Heart right ventricle (tissue), 16 donors: ENCODE data around the gene CTNS. TPM values are rescaled to one million over a fixed set of nuclear protein-coding genes. Genes with fewer than 3 reads are reported as not detected.

Experiments
- ATAC-seq, 8 donors: fragments of 200-7000 bp; cut with Tn5 transposase; one replicate each; pipeline ENCODE4 v1.9.1; 2020; ENCODE audit warnings: mild to moderate bottlenecking in 8 of 8, moderate library complexity in 8 of 8, moderate number of reproducible peaks in 1 of 8
- DNase-seq, 2 donors: peaks; one replicate each; pipeline ENCODE4 v3.0.0-alpha.2; 2020
- H3K27ac ChIP-seq, 10 donors: fragments of 200-600 bp; sonication (generic) in 2 of 10; one replicate each; pipeline versions ENCODE4 v1.5.0 to v1.8.0; 2020 to 2022; ENCODE audit warnings: mild to moderate bottlenecking in 3 of 10
- H3K27me3 ChIP-seq, 7 donors: fragments of 200-600 bp; one replicate each; pipeline ENCODE4 v1.8.0; 2021 to 2022; ENCODE audit warnings: mild to moderate bottlenecking in 2 of 7
- H3K36me3 ChIP-seq, 9 donors: fragments of 200-600 bp; sonication (generic) in 1 of 9; one replicate each; pipeline versions ENCODE4 v1.5.0 to v1.8.0; 2020 to 2022; ENCODE audit warnings: mild to moderate bottlenecking in 2 of 9
- H3K4me1 ChIP-seq, 9 donors: fragments of 200-600 bp; sonication (generic) in 1 of 9; one replicate each; pipeline versions ENCODE4 v1.5.0 to v1.8.0; 2020 to 2022; ENCODE audit warnings: mild to moderate bottlenecking in 4 of 9
- H3K4me3 ChIP-seq, 10 donors: fragments of 200-600 bp; sonication (generic) in 2 of 10; one replicate each; pipeline versions ENCODE4 v1.5.0 to v1.8.0; 2020 to 2022; ENCODE audit warnings: mild to moderate bottlenecking in 7 of 10, moderate library complexity in 2 of 10
- H3K9me3 ChIP-seq, 11 donors: fragments of 200-600 bp in 10 of 11; sonication (generic) in 2 of 11; one replicate each; pipeline versions ENCODE4 v1.5.0 to v1.8.0; 2013 to 2022; ENCODE audit warnings: mild to moderate bottlenecking in 2 of 11, control low read depth in 1 of 11, moderate library complexity in 1 of 11
- WGBS, 2 donors: extraction: QIAGEN DNeasy Blood & Tissue Kit; methylation state at CpG; one replicate each; pipeline ENCODE4 v1.1.7; 2013; ENCODE audit warnings: inconsistent platforms in 1 of 2; 5-methylcytosine and 5-hydroxymethylcytosine counted together
- intact Hi-C, 10 donors: fragments of 100-400 bp; cut with DNase I; formaldehyde crosslinking; loops; one replicate each; pipeline versions ENCODE4 v1.11.1 to v1.14.2; 2022
- polyA plus RNA-seq, 2 donors: library from polyadenylated mRNA; stranded (reverse); fragments of 200-250 nt; gene quantifications; one replicate each; pipeline ENCODE4 v1.2.3, GENCODE V29; 2013
- total RNA-seq, 10 donors: library from RNA; stranded (reverse); fragmentation: NEBNext Ultra II Directional in 3 of 10; extraction: Animal tissue kit (Norgen Biotek cat#: 25700) in 3 of 10; gene quantifications; one replicate each; pipeline versions ENCODE4 v1.2.1 to v1.2.4, GENCODE V29; 2021 to 2023
- TF ChIP-seq, protein P1 (sequence below), 9 donors: fragments of 200-600 bp; sonication (generic) in 2 of 9; IDR thresholded peaks; one replicate each; pipeline versions ENCODE4 v1.5.0 to v1.8.0; 2021 to 2022; ENCODE audit warnings: antibody characterized with exemption in 9 of 9, mild to moderate bottlenecking in 5 of 9, moderate library complexity in 1 of 9
- donor health status: Arrhythmogenic right ventricular cardiomyopathy.
- donor health status: ischemic (EF 13 %, LVEDD 7.1; RV severe dilation, severe dysfunction).
- donor health status: healthy with polysubstance abuse.
- donor health status: DM: no; HTN: yes; CAD: no.
- donor health status: DM: no; HTN: no; CAD: no.
- donor health status: ischemic (EF 25% LVEDD 6.9; RV normal size, moderate dysfunction).
- donor health status: ischemic (EF 25% LVEDD 5.7; RV mildly dilated, moderate dysfunction).
- donor health status: healthy.
- donor health status: DM: yes; HTN: yes; CAD: no.
- donor health status: Ischemic cardiomyopathy.
- donor health status: ischemic (EF 35%, LVEDD 5.7; RV mildly dilated, moderate dysfunction).
- donor health status: nonischemic (EF 11% LVEDD 7.7; RV severe dilation, severe dysfunction).
- donor health status: DM: yes; HTN: yes; CAD: no.
- donor health status: PGD.
- donor health status: ischemic (EF 29% LVEDD 5.4; RV normal size, mild dysfunction).
- donor health status: nonischemic (EF 23%, LVEDD 6.1; RV moderate dilation, normal function).

Gene CTNS
- total and polyA plus RNA-seq, 12 donors = 5.2 to 11.8 (median 7.6) TPM

DNA sequence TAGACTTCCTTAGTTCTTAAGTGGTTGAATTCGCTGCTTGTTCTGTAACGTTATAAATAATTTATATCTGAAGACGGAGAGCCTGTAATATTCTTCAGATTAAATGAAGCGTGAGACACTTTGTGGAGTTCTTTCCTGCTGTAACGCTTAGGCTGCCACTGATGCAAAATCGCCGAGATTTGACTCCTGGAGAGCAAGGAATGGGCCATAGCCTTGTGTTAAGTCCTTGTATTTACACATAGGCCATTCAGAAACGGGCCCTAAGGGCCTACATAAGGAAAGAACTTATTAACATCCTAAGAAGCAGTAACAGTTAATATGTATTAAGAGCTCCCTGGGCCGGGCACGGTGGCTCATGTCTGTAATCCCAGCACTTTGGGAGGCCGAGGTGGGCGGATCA, 33.0 kb downstream of the CTNS start:
- ATAC-seq (no peak), DNase-seq (no peak)
- intact Hi-C loops = loop anchor here in 1 of 10 donors (10.0 kb wide), 1 partner anchor 135 kb away; no protein-coding TSS in a partner anchor
- H3K27me3 ChIP-seq = no peaks in the 10 kb centered on the region
- H3K36me3 ChIP-seq = peaks cover 0 to 29% (median 5%) of the 10 kb centered on the region in 9 donors
- H3K4me1 ChIP-seq = peaks cover 14 to 48% (median 40%) of the 10 kb centered on the region in 9 donors
- H3K4me3 ChIP-seq = peak overlapping the region; percentile 68 to 99 (median 86)
- TF ChIP-seq, protein P1, sequence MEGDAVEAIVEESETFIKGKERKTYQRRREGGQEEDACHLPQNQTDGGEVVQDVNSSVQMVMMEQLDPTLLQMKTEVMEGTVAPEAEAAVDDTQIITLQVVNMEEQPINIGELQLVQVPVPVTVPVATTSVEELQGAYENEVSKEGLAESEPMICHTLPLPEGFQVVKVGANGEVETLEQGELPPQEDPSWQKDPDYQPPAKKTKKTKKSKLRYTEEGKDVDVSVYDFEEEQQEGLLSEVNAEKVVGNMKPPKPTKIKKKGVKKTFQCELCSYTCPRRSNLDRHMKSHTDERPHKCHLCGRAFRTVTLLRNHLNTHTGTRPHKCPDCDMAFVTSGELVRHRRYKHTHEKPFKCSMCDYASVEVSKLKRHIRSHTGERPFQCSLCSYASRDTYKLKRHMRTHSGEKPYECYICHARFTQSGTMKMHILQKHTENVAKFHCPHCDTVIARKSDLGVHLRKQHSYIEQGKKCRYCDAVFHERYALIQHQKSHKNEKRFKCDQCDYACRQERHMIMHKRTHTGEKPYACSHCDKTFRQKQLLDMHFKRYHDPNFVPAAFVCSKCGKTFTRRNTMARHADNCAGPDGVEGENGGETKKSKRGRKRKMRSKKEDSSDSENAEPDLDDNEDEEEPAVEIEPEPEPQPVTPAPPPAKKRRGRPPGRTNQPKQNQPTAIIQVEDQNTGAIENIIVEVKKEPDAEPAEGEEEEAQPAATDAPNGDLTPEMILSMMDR (IDR thresholded peaks at IDR 0.05) = no peak
- 47 to 48% methylated on average over 12 of the region's 12 CpGs for WGBS, 2 donors
- peak overlapping the region in 3 of 10 donors; percentile 95 to 99 (median 99) for H3K27ac ChIP-seq
- no peaks in the 10 kb centered on the region for H3K9me3 ChIP-seq

DNA sequence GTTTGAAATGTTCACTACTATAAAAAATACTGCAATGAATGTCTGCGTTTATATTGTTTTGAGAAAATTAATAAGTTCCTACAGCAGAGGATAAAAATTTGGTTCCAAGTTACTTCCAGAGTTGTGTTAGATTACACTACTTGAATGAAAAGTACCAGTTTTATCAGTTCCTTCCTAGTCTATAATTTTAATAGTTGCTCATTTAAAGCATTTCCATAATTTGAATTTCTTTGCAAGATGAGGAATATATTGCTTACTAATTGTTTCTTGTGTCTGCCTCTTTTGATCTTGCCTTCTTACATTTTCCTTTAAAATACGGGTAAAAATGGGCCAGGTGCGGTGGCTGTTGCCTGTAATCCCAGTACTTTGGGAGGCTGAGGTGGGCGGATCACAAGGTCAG, 36.0 kb downstream of the CTNS start:
- intact Hi-C loops = no loop called here
- WGBS, 2 donors = 96 to 97% methylated on average over 4 of the region's 4 CpGs
- Histone ChIP-seq H3K36me3 (peaks cover 0 to 18% (median 0%) of the 10 kb centered on the region in 9 donors), H3K27me3 (no peaks in the 10 kb centered on the region), H3K4me1 (peaks cover 5 to 18% (median 13%) of the 10 kb centered on the region in 9 donors), H3K27ac (no peak overlapping the region), H3K9me3 (no peaks in the 10 kb centered on the region), H3K4me3 (no peak overlapping the region)
- TF ChIP-seq, protein P1 (IDR thresholded peaks at IDR 0.05) = no peak
- DNase-seq (no peak), ATAC-seq (no peak)

DNA sequence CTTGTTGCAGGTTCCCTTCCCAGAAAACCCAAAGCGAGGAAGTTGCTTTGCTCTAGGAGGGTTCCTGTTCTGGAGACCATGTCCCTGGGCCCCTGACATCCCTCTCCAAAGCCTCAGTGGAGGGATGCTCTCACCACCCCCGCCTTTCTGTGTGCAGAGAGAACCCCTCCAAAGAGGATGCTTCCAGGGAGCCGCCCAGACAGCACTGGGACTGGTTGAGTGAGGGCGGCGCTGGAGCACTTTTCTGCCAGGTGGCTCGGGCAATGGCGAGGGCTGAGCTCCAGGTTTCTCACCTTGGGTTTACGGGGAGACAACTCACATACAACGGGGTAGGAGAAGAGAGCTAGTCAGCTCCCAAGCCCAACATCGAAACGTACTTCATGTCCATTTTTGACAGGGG, 39.3 kb downstream of the CTNS start:
- no peak overlapping the region for H3K27ac ChIP-seq
- WGBS, 2 donors = 85 to 88% methylated on average over 11 of the region's 11 CpGs
- H3K4me3 ChIP-seq = no peak overlapping the region
- no peaks in the 10 kb centered on the region for H3K27me3 ChIP-seq
- TF ChIP-seq, protein P1 (IDR thresholded peaks at IDR 0.05) = no peak
- H3K36me3 ChIP-seq = peaks cover 0 to 19% (median 0%) of the 10 kb centered on the region in 9 donors
- H3K4me1 ChIP-seq = peaks cover 0 to 4% (median 0%) of the 10 kb centered on the region in 9 donors
- ATAC-seq (no peak), DNase-seq (no peak)
- no peaks in the 10 kb centered on the region for H3K9me3 ChIP-seq
- intact Hi-C loops = no loop called here

DNA sequence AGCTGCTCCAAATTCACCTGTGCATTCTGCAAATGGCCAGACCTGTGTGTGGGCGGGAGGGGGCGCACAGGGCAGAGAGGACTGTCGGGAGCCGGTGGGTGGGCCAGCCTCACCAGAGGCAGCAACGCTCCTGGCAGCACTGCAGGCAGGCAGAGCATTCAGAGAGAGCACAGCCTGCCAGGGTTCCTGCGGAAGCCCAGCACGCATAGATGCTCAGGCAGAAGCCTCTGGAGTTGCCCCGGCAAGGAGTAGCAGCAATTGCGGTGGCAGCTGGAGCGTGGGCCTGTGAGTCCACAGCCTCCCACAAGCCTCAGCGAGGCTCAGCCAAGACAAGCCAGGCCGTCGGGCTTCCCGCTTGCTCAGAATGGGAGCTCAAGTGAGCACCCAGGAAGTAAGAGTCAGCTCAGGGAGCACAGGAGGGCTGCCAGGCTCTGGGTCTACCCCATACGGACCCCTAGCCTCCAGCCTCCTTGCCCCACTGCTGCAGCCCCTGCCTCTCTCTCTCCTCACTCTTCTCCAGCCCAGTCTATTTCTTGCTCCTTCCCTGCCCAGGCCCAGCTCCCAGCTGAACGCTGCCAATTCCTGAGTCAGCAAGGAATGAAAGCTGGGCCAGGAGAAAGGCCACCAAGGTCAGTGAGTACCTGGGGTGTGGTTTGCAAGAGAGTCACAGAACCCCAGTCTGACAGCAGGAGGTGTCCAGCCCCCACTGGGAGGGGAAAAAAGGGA, 41.7 kb downstream of the CTNS start:
- Histone ChIP-seq H3K4me3 (no peak overlapping the region), H3K4me1 (peaks cover 0 to 10% (median 0%) of the 10 kb centered on the region in 9 donors), H3K9me3 (no peaks in the 10 kb centered on the region), H3K27ac (no peak overlapping the region), H3K27me3 (peaks cover 0 to 7% (median 3%) of the 10 kb centered on the region in 7 donors), H3K36me3 (peaks cover 0 to 8% (median 0%) of the 10 kb centered on the region in 9 donors)
- peak in 2 of 8 donors; percentile 7 to 13 for ATAC-seq
- 59 to 62% methylated on average over 16 of the region's 16 CpGs for WGBS, 2 donors
- TF ChIP-seq, protein P1 (IDR thresholded peaks at IDR 0.05) = no peak
- intact Hi-C loops = no loop called here
- no peak for DNase-seq
